Measurements from ENCODE around the gene SEZ6L2.
"Not testable (repeated sequence)": the region's sequence is repeated elsewhere in the genome, so short reads cannot be mapped to it uniquely, and the experiment has no call there.

The SEZ6L2 gene

DNA sequence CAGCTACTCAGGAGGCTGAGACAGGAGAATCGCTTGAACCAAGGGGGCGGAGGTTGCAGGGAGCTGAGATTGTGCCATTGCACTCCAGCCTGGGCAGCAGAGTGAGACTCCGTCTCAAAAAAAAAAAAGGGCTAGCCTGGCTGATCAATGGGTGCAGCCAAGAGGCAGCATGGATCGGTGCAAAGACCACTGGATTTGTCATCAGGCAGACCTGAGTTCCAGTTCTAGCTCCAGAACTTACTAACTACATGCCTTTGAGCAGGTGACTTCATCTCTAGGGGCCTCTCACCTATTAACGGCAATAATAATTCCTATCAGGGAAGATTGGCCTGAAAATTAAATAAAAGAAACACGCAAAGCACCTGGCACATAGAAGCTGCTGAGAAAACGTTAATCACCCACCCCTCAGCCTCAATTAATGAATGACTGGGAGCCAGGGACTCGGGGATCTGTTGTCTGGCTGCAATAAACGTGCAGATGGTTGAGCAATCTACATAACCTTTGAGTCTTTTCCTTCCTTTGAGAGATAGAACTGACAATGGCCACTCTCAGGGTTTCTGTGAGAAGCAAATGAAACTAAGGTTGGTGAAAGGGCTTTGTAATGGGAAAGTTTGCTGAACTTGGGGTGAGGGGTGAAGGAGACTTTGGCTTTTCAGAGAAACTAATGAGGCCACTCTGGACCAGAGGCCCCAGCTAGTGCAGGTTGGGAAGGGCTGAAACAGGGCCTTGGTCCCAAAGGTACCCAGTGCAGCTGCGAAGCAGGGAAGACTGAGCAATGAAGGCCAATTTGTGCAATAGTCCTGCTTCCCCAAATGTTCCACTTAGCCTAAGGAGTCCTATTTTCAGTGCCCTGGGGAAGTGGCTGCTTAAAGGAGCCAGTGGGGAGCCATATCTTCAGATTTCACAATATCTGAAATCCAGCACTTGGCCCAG is 7.6 kb downstream of the SEZ6L2 start:
- Histone ChIP-seq H3K4me3 (ENCODE audit: low read depth, low read length) (no peak overlapping the region), H3K36me3 (peaks cover 63% of the 10 kb centered on the region), H3K27me3 (ENCODE audit: insufficient read depth, low read depth, severe bottlenecking) (no peaks in the 10 kb centered on the region), H3K9me3 (ENCODE audit: severe bottlenecking) (no peaks in the 10 kb centered on the region), H3K27ac (no peak overlapping the region)
- no peak for DNase-seq
- TF ChIP-seq CTCF (IDR thresholded peaks at IDR 0.05; ENCODE audit: low read depth, low read length): no peak

- H3K4me3 ChIP-seq (ENCODE audit: low read depth, low read length): not testable (repeated sequence)
These were observed 10.0 kb downstream of the SEZ6L2 start for GRCh38 chr16:29889372-29889771.

DNA sequence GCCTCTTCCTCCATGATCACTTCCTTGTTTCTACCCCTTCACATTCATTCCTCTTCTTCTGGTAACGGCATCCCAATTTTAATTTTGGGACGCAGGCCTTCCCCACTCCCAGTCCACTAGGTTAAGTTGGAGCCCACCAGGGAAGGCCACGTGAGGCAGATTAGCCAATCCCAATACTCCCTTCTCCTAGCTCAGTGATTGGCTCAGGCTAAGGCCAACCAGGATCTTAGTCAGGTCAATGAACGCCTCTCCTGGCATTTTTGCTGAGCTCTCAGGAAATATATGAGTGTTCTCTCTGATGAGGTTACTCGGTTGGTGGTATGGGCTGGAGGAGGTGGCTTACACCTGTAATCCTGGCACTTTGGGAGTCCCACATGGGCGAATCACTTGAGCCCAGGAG is 15.4 kb downstream of the SEZ6L2 start:
- TF ChIP-seq CTCF (IDR thresholded peaks at IDR 0.05; ENCODE audit: low read depth, low read length): no peak
- DNase-seq: no peak

More at GRCh38 chr16:29889372-29889771, 10.0 kb downstream of the SEZ6L2 start:
- not testable (repeated sequence) for DNase-seq; H3K27me3 ChIP-seq (ENCODE audit: insufficient read depth, low read depth, severe bottlenecking); H3K9me3 ChIP-seq (ENCODE audit: severe bottlenecking); H3K27ac ChIP-seq
- peaks cover 68% of the 10 kb centered on the region for H3K36me3 ChIP-seq

GRCh38 chr16:29881050-29881449 is 18.3 kb downstream of the SEZ6L2 start:
- no peak overlapping the region for H3K4me3 ChIP-seq (ENCODE audit: low read depth, low read length)
- H3K36me3 ChIP-seq: peaks cover 52% of the 10 kb centered on the region
- H3K9me3 ChIP-seq (ENCODE audit: severe bottlenecking): no peaks in the 10 kb centered on the region
- no peak for DNase-seq
- no peak for TF ChIP-seq CTCF (IDR thresholded peaks at IDR 0.05; ENCODE audit: low read depth, low read length)
- no peak overlapping the region for H3K27ac ChIP-seq
- H3K27me3 ChIP-seq (ENCODE audit: insufficient read depth, low read depth, severe bottlenecking): no peaks in the 10 kb centered on the region

More for the DNA sequence above, 15.4 kb downstream of the SEZ6L2 start:
- Histone ChIP-seq H3K4me3 (ENCODE audit: low read depth, low read length) (no peak overlapping the region), H3K36me3 (peaks cover 59% of the 10 kb centered on the region), H3K27ac (no peak overlapping the region), H3K9me3 (ENCODE audit: severe bottlenecking) (no peaks in the 10 kb centered on the region), H3K27me3 (ENCODE audit: insufficient read depth, low read depth, severe bottlenecking) (no peaks in the 10 kb centered on the region)

- Histone ChIP-seq H3K36me3 (peaks cover 39% of the 10 kb centered on the region), H3K27me3 (ENCODE audit: insufficient read depth, low read depth, severe bottlenecking) (no peaks in the 10 kb centered on the region), H3K9me3 (ENCODE audit: severe bottlenecking) (no peaks in the 10 kb centered on the region), H3K27ac (no peak overlapping the region), H3K4me3 (ENCODE audit: low read depth, low read length) (no peak overlapping the region)
- TF ChIP-seq CTCF (IDR thresholded peaks at IDR 0.05; ENCODE audit: low read depth, low read length): no peak
- no peak for DNase-seq
These were observed 21.2 kb downstream of the SEZ6L2 start for GRCh38 chr16:29878172-29878571.

DNA sequence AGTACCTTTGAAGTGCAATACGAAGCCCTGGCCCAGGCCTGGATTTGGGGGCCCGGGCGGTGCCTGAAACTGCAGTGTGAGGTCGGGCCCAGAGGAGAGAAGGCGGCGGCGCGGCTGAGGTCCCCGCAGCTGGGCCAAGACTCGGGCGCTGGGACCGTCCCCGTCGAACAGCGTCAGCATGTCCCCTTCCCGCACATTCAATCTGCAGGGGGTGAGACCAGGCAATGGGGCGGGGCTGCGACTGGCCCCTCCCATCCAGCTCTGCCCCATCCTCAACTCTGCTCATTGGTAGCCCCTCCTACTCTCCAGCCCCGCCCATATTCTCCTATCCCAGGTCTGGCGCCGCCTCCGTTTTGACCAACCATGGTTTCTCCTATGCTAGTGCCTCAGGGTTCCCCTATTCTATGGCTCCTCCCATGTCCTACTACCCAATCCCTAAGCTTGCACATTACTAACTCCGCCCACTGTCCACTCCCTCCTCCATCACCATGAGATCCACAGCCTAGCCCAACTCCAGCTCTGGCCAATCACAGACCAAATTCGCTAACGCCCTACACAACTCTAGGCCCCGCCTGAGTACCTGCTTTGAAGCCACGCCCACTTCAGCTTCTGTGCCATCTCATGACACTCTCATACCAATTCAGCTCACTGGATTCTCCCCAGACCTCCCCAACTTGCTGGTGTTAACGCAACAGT is 21.9 kb downstream of the SEZ6L2 start:
- H3K4me3 ChIP-seq (ENCODE audit: low read depth, low read length): no peak overlapping the region

More for the DNA sequence above, 21.9 kb downstream of the SEZ6L2 start:
- Histone ChIP-seq H3K9me3 (ENCODE audit: severe bottlenecking) (no peaks in the 10 kb centered on the region), H3K36me3 (peaks cover 40% of the 10 kb centered on the region), H3K27me3 (ENCODE audit: insufficient read depth, low read depth, severe bottlenecking) (no peaks in the 10 kb centered on the region), H3K27ac (no peak overlapping the region)
- peak; percentile 52 for DNase-seq
- no peak for TF ChIP-seq CTCF (IDR thresholded peaks at IDR 0.05; ENCODE audit: low read depth, low read length)
